Measurements from ENCODE around the gene PDE4B. TPM values are rescaled to one million over a fixed set of nuclear protein-coding genes. Genes with fewer than 3 reads are reported as not detected.

Gene PDE4B
- polyA plus RNA-seq, 2 of the 4 experiments (the other 2 are of a cell fraction) = 20.2 to 56.8 TPM

DNA sequence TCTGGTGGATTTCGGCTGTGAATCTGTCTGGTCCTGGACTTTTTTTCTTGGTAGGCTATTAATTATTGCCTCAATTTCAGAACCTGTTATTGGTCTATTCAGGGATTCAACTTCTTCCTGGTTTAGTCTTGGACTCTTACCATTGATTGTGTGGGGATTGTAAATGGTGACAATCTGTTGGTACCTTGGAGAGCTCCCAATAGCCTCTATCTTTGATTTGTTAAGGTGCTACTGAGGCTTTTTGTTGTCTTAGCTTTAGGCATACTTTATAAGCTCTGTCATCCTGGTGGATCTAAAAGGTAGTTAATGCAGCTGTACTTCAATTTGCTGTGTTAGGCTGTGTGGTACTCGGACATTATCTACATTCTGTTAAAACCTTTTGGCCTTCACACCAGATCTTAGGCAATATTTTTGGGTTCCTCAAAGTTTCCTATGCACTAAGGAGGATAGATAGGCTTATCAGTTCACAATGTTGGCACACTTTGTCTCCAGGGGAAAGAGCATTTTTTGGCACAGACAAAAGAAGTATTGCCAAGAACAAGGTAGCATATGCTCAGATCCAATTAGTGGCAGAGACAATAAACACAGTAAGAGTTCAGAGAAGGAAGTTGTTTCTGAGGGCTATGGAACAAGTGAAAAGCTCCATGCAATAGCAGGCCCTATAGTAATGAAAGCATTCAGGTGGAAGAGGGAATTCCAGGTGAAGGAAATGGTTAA lies 230.4 kb downstream of the PDE4B start:
- Histone ChIP-seq H3K9me3 (no peaks in the 10 kb centered on the region), H3K4me3 (no peak overlapping the region), H3K27ac (no peak overlapping the region), H3K4me1 (no peaks in the 10 kb centered on the region), H3K4me2 (no peak overlapping the region)
- TF ChIP-seq POLR2AphosphoS2 (conservative IDR thresholded peaks at IDR 0.05; ENCODE audit: low read length) = no peak
- TF ChIP-seq, protein P1, sequence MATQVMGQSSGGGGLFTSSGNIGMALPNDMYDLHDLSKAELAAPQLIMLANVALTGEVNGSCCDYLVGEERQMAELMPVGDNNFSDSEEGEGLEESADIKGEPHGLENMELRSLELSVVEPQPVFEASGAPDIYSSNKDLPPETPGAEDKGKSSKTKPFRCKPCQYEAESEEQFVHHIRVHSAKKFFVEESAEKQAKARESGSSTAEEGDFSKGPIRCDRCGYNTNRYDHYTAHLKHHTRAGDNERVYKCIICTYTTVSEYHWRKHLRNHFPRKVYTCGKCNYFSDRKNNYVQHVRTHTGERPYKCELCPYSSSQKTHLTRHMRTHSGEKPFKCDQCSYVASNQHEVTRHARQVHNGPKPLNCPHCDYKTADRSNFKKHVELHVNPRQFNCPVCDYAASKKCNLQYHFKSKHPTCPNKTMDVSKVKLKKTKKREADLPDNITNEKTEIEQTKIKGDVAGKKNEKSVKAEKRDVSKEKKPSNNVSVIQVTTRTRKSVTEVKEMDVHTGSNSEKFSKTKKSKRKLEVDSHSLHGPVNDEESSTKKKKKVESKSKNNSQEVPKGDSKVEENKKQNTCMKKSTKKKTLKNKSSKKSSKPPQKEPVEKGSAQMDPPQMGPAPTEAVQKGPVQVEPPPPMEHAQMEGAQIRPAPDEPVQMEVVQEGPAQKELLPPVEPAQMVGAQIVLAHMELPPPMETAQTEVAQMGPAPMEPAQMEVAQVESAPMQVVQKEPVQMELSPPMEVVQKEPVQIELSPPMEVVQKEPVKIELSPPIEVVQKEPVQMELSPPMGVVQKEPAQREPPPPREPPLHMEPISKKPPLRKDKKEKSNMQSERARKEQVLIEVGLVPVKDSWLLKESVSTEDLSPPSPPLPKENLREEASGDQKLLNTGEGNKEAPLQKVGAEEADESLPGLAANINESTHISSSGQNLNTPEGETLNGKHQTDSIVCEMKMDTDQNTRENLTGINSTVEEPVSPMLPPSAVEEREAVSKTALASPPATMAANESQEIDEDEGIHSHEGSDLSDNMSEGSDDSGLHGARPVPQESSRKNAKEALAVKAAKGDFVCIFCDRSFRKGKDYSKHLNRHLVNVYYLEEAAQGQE (IDR thresholded peaks at IDR 0.05) = peak; percentile 87
- TF ChIP-seq RARB (CRISPR knock-in tag; IDR thresholded peaks at IDR 0.05) = no peak
- TF ChIP-seq EHMT2 (IDR thresholded peaks at IDR 0.05; ENCODE audit: low read depth) = no peak
- TF ChIP-seq SREBF2 (IDR thresholded peaks at IDR 0.05) = no peak
- ChIA-PET CTCF (no interaction called here), POLR2A (no interaction called here)
- 75% methylated on average over 2 of the region's 2 CpGs for WGBS (ENCODE audit: missing lambda C conversion rate)
- ATAC-seq (no peak), DNase-seq (ENCODE audit: low read depth in 1 of 2, low spot score in 1 of 2) (no peak), FAIRE-seq (no peak)

DNA sequence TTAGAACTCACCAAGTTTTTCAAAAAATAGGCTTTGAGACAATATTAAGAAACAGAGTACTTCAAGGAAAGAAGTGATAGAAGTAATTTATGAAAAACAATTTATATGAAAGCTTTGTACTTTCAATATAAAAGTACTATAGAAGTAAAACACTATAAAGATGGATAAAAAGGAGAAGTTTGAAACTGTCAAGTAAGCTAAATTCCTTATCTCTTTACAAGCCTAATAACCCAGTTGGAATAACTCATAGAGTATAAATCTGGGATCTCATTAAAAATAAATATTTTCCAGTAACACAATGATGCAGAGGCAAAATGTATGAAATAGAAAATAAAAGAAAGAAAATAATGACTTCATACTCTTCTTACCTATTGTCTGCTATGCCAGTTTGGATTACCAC lies 232.5 kb downstream of the PDE4B start:
- TF ChIP-seq, protein P1 (IDR thresholded peaks at IDR 0.05) = no peak
- peak; percentile 58 for TF ChIP-seq MAFK (IDR thresholded peaks at IDR 0.05; ENCODE audit: partially characterized antibody)
- no peak for DNase-seq (ENCODE audit: low read depth in 1 of 2, low spot score in 1 of 2)
- CTCF ChIA-PET = interaction anchor here (2.0 kb wide), 1 partner anchor 217 kb away, joined by 10 read pairs; no protein-coding TSS in a partner anchor
- Histone ChIP-seq H3K4me1 (no peaks in the 10 kb centered on the region), H3K27ac (no peak overlapping the region), H3K9me3 (peaks cover 7% of the 10 kb centered on the region; the same call in 2 of the 3 replicates), H3K4me2 (no peak overlapping the region), H3K4me3 (no peak overlapping the region)
- POLR2A ChIA-PET = no interaction called here
- ATAC-seq = no peak
- no peak for FAIRE-seq

DNA sequence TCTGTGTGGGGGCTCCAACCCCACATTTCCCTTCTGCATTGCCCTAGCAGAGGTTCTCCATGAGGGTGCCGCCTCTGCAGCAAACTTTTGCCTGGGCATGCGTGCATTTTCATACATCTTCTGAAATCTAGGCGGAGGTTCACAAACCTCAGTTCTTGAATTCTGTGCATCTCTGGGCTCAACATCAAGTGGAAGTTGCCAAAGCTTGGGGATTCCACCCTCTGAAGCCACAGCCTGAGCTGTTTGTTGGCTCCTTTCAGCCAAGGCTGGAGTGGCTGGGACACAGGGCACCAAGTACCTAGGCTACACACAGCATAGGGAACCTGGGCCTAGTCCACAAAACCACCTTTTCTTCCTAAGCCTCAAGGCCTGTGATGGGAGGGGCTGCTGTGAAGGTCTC lies 235.3 kb downstream of the PDE4B start:
- ChIA-PET POLR2A (no interaction called here), CTCF (no interaction called here)
- 89% methylated on average over 3 of the region's 3 CpGs for WGBS (ENCODE audit: missing lambda C conversion rate)
- H3K9me3 ChIP-seq = peaks cover 11% of the 10 kb centered on the region; the same call in 2 of the 3 replicates
- FAIRE-seq (no peak), DNase-seq (ENCODE audit: low read depth in 1 of 2, low spot score in 1 of 2) (no peak), ATAC-seq (no peak)
- H3K4me2 ChIP-seq = no peak overlapping the region
- no peak overlapping the region for H3K27ac ChIP-seq
- TF ChIP-seq, protein P2, sequence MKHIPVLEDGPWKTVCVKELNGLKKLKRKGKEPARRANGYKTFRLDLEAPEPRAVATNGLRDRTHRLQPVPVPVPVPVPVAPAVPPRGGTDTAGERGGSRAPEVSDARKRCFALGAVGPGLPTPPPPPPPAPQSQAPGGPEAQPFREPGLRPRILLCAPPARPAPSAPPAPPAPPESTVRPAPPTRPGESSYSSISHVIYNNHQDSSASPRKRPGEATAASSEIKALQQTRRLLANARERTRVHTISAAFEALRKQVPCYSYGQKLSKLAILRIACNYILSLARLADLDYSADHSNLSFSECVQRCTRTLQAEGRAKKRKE (CRISPR knock-in tag; IDR thresholded peaks at IDR 0.05; ENCODE audit: low read depth) = no peak
- TF ChIP-seq JUNB (IDR thresholded peaks at IDR 0.05) (no peak), KDM5A (IDR thresholded peaks at IDR 0.05) (no peak), SMC3 (IDR thresholded peaks at IDR 0.05) (no peak), ZSCAN20 (CRISPR knock-in tag; IDR thresholded peaks at IDR 0.05) (no peak), MAZ (IDR thresholded peaks at IDR 0.05; ENCODE audit: borderline replicate concordance, low read depth, low read length) (no peak), JUN (IDR thresholded peaks at IDR 0.05) (no peak), ZNF302 (CRISPR knock-in tag; IDR thresholded peaks at IDR 0.05) (no peak), CHD2 (IDR thresholded peaks at IDR 0.05; ENCODE audit: low read length, partially characterized antibody) (no peak), RCOR1 (IDR thresholded peaks at IDR 0.05; ENCODE audit: low read depth, low read length) (no peak), ZC3H11A (IDR thresholded peaks at IDR 0.05) (no peak), TFCP2L1 (CRISPR knock-in tag; IDR thresholded peaks at IDR 0.05) (no peak), EHF (CRISPR knock-in tag; IDR thresholded peaks at IDR 0.05) (no peak)
- TF ChIP-seq, protein P3, sequence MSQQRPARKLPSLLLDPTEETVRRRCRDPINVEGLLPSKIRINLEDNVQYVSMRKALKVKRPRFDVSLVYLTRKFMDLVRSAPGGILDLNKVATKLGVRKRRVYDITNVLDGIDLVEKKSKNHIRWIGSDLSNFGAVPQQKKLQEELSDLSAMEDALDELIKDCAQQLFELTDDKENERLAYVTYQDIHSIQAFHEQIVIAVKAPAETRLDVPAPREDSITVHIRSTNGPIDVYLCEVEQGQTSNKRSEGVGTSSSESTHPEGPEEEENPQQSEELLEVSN (IDR thresholded peaks at IDR 0.05; ENCODE audit: borderline replicate concordance, low read depth) = no peak
- H3K4me1 ChIP-seq = no peaks in the 10 kb centered on the region
- no peak overlapping the region for H3K4me3 ChIP-seq

Measured in A549 (cell line).